Measurements from ENCODE around the gene ESR1. TPM values are rescaled to one million over a fixed set of nuclear protein-coding genes. Genes with fewer than 3 reads are reported as not detected.

ESR1 gene
- total and polyA plus RNA-seq, 9 of the 15 experiments (the other 6 are each of a cell fraction or from before 2014, with no cell fraction given), result 0.03 to 0.27 (median 0.08) TPM; not detected in 1

DNA sequence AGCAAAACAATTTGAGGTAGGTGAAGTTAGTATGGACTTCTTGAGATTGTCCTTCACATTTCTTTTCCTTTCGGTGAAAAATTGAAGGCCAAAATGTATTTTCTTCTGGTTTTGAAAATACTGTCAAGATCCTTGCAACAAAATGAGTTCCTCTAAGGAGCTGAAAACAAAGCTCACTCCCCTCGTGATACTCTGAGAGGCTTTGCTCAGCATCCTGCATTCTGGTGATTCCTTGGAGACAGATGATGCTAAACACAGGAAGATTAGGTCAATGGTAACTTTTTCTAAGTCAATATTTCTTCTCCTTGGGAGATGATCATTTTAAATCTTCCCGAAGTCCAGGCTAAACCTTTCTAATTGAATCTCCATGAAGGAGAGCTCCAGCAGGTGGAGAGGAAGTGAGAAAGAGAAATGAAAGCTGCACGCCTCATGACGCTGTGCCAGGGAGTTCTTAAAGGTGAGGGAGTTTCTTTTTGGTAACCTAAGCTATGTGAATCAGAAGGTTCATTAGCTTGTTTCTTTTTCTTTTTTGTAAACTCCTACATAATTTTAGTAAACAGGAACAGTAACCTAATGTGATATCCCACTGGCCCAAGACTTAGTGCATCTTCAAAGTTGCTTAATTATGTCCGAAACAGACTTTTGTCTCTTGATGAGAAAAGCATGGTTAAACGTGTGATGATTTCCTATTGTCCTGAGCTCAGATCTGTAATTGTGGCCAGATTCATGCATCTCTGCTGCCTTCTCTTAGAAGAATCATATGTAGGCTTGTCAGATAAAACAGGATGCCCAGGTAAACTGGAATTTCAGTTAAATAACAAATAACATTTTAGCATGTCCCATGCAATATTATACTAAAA, 15.0 kb downstream of the ESR1 start:
- Histone ChIP-seq H3K36me3 (ENCODE audit: control insufficient read depth, insufficient read depth, low read length) (no peaks in the 10 kb centered on the region), H3K9ac (ENCODE audit: insufficient read depth in 1 of 2, low read depth in 2 of 2, low read length in 2 of 2) (no peak overlapping the region), H3K9me1 (ENCODE audit: control insufficient read depth, insufficient read depth, low read length) (no peaks in the 10 kb centered on the region), H3K9me3 (replicated peaks; ENCODE audit: control insufficient read depth, insufficient read depth, low read depth, low read length) (no peaks in the 10 kb centered on the region), H3K4me1 (replicated peaks in 1 of 2; ENCODE audit: control insufficient read depth in 2 of 2, insufficient read depth in 2 of 2, low read length in 2 of 2) (no peaks in the 10 kb centered on the region), H3K4me3 (no peak overlapping the region), H2AFZ (ENCODE audit: low read depth, low read length) (no peak overlapping the region), H3K27ac (ENCODE audit: extremely low read depth, low read depth, low read length) (no peak overlapping the region), H3K79me2 (ENCODE audit: control insufficient read depth, insufficient read depth, low read length) (no peaks in the 10 kb centered on the region), H3K4me2 (ENCODE audit: insufficient read depth, low read length) (no peak overlapping the region), H4K20me1 (replicated peaks; ENCODE audit: control insufficient read depth, insufficient read depth, low read length) (no peaks in the 10 kb centered on the region), H3K27me3 (ENCODE audit: control insufficient read depth in 2 of 2, insufficient read depth in 2 of 2, low read length in 2 of 2) (no peaks in the 10 kb centered on the region)
- no peak for FAIRE-seq
- no peak for ATAC-seq
- BruUV-seq (replicated peaks), result no TSS peak
- CTCF ChIA-PET (ENCODE audit: low intra/inter-chr PET ratio), result no interaction called here
- intact Hi-C loops (cut with micrococcal nuclease) (no loop called here), in situ Hi-C loops (cut with MboI) (no loop called here)
- 0% methylated on average over 7 of the region's 7 CpGs for WGBS (ENCODE audit: insufficient coverage, low coverage, missing lambda C conversion rate)
- POLR2A ChIA-PET, result interaction anchor here (0.7 to 1.0 kb wide), 2 partner anchors 17 to 1163 kb away, joined by 3 read pairs; no protein-coding TSS in a partner anchor
- DNase-seq (ENCODE audit: extremely low read depth in 1 of 4, low spot score in 3 of 4), result no peak
- TF ChIP-seq SP1 (CRISPR knock-in tag; IDR thresholded peaks at IDR 0.05) (no peak), CUX1 (CRISPR knock-in tag; IDR thresholded peaks at IDR 0.05) (no peak), ZNF347 (CRISPR knock-in tag; IDR thresholded peaks at IDR 0.05; ENCODE audit: low read depth) (no peak)
- TF ChIP-seq, protein P1, sequence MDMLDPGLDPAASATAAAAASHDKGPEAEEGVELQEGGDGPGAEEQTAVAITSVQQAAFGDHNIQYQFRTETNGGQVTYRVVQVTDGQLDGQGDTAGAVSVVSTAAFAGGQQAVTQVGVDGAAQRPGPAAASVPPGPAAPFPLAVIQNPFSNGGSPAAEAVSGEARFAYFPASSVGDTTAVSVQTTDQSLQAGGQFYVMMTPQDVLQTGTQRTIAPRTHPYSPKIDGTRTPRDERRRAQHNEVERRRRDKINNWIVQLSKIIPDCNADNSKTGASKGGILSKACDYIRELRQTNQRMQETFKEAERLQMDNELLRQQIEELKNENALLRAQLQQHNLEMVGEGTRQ (CRISPR knock-in tag; IDR thresholded peaks at IDR 0.05), result no peak
- TF ChIP-seq, protein P2, sequence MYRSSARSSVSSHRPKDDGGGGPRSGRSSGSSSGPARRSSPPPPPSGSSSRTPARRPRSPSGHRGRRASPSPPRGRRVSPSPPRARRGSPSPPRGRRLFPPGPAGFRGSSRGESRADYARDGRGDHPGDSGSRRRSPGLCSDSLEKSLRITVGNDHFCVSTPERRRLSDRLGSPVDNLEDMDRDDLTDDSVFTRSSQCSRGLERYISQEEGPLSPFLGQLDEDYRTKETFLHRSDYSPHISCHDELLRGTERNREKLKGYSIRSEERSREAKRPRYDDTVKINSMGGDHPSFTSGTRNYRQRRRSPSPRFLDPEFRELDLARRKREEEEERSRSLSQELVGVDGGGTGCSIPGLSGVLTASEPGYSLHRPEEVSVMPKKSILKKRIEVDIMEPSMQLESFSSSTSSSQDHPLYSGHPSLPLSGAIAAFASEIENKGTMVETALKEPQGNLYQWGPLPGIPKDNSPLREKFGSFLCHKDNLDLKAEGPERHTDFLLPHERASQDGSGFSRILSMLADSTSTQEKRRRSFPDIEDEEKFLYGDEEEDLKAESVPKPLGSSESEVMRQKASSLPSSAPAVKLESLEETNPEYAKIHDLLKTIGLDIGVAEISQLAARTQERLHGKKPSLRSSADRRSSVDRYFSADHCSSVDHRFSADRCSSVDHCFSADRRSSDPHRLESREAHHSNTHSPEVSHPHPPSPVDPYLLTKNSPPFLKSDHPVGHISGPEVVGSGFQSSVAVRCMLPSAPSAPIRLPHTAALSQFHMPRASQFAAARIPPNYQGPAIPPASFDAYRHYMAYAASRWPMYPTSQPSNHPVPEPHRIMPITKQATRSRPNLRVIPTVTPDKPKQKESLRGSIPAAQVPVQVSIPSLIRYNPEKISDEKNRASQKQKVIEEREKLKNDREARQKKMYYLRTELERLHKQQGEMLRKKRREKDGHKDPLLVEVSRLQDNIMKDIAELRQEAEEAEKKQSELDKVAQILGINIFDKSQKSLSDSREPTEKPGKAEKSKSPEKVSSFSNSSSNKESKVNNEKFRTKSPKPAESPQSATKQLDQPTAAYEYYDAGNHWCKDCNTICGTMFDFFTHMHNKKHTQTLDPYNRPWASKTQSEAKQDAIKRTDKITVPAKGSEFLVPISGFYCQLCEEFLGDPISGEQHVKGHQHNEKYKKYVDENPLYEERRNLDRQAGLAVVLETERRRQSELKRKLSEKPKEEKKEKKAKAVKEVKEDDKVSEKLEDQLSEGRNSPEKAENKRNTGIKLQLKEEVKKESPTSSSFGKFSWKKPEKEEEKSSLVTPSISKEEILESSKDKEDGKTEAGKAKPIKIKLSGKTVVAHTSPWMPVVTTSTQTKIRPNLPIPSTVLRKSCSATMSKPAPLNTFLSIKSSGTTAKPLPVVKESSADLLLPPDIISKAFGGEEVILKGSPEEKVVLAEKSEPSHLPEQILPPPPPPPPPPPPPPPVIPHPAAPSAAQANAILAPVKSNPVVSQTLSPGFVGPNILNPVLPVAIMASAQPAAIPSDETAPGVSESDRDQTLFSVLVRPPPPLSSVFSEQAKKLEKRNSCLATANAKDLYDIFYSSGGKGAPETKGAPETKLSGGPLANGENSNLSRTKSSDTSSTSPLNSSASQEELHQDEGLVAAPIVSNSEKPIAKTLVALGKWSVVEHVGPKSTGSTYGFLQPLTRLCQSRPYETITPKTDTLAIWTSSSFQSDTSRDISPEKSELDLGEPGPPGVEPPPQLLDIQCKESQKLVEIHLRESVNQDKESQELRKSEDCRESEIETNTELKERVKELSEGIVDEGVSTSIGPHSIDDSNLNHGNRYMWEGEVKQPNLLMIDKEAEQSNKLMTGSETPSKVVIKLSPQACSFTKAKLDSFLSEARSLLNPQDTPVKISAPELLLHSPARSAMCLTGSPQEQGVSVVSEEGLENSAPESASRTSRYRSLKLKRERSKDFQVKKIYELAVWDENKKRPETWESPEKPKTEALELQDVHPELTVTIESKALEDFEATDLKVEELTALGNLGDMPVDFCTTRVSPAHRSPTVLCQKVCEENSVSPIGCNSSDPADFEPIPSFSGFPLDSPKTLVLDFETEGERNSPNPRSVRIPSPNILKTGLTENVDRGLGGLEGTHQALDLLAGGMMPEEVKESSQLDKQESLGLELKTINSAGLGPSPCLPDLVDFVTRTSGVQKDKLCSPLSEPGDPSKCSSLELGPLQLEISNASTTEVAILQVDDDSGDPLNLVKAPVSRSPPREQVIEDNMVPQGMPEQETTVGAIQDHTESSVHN (IDR thresholded peaks at IDR 0.05; ENCODE audit: borderline replicate concordance in 1 of 2, low read depth in 1 of 2), result no peak
